ENCODE data around the gene SGCA.
A peak's percentile ranks its signal among the peaks of the same experiment; 100 is the strongest.

Gene SGCA

DNA sequence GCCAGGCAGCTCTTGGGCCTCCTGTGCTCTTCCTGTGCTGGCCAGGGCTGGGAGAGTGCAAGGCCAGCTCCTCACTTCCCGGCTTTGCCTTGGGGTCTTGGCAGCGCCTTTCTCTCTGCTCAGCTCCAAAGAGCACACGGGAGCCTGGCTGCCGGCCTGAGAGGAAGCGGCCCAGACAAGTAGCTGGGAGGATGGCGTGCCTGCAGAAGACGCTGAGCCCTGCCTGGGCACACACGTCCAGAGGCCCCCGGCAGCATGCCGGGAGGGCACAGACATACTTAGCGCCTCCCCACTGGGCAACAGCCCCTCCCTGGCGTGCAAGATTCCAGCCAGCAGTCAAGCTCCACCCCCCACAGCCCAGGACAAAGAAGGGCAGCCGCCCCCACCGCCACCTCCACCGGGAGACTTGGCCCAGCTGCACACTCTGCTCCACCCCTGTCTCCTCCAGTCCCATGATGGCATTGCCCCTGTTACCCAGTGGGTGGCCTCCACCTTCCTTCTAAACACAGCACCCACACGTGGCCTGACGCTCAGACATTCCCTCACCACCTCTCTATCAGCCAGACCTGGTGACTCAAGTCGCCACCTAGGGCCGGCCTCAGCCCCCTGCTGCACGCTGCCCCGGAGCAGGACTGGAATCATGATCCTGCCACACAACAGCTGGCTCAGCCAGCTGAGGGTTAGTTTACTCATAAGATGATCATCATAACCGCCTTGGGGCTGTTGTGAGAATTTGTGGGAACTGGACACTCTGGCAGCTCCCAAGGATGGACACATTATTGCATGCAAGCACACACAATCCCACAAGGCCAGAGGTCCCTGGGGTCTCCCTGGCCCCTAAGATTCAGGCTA, 12.4 kb downstream of the SGCA start:
- Histone ChIP-seq H3K4me1 (ENCODE audit: insufficient read depth, low read length, severe bottlenecking) (peaks cover 7% of the 10 kb centered on the region), H2AFZ (ENCODE audit: low read length) (no peak overlapping the region), H3K4me2 (ENCODE audit: low read length) (no peak overlapping the region; the same call in 1 of the 2 replicates), H3K4me3 (ENCODE audit: low read depth, low read length, poor library complexity, severe bottlenecking) (no peak overlapping the region), H3K9me3 (ENCODE audit: low read length) (no peaks in the 10 kb centered on the region), H3K27ac (ENCODE audit: low read depth, low read length, poor library complexity, severe bottlenecking) (no peak overlapping the region), H3K9me2 (ENCODE audit: low read depth, low read length) (no peaks in the 10 kb centered on the region), H3K36me3 (ENCODE audit: insufficient read depth, low read length) (no peaks in the 10 kb centered on the region), H4K20me1 (ENCODE audit: insufficient read depth, low read length) (no peaks in the 10 kb centered on the region), H3K9ac (ENCODE audit: low read length) (no peak overlapping the region), H3K27me3 (ENCODE audit: insufficient read depth, low read length) (no peaks in the 10 kb centered on the region; the same call in 1 of the 2 replicates), H3F3A (ENCODE audit: insufficient read depth, low read length) (no peaks in the 10 kb centered on the region), H3K79me2 (ENCODE audit: insufficient read depth, low read length) (no peaks in the 10 kb centered on the region)
- TF ChIP-seq EZH2 (IDR thresholded peaks at IDR 0.05; ENCODE audit: borderline replicate concordance, low read length) (no peak), CTCF (IDR thresholded peaks at IDR 0.05; ENCODE audit: low read length) (peak; percentile 88)

GRCh38 chr17:50180111-50180510, 14.3 kb downstream of the SGCA start:
- no peak overlapping the region for H3K4me3 ChIP-seq (ENCODE audit: low read depth, low read length, poor library complexity, severe bottlenecking)
- H3K9me2 ChIP-seq (ENCODE audit: low read depth, low read length), result no peaks in the 10 kb centered on the region
- no peaks in the 10 kb centered on the region for H4K20me1 ChIP-seq (ENCODE audit: insufficient read depth, low read length)
- no peaks in the 10 kb centered on the region; the same call in 1 of the 2 replicates for H3K27me3 ChIP-seq (ENCODE audit: insufficient read depth, low read length)
- H3K4me2 ChIP-seq (ENCODE audit: low read length), result no peak overlapping the region
- no peak overlapping the region for H3K9ac ChIP-seq (ENCODE audit: low read length)
- H2AFZ ChIP-seq (ENCODE audit: low read length), result no peak overlapping the region
- no peaks in the 10 kb centered on the region for H3F3A ChIP-seq (ENCODE audit: insufficient read depth, low read length)
- no peaks in the 10 kb centered on the region for H3K9me3 ChIP-seq (ENCODE audit: low read length)
- H3K79me2 ChIP-seq (ENCODE audit: insufficient read depth, low read length), result no peaks in the 10 kb centered on the region
- H3K4me1 ChIP-seq (ENCODE audit: insufficient read depth, low read length, severe bottlenecking), result peaks cover 16% of the 10 kb centered on the region
- no peaks in the 10 kb centered on the region for H3K36me3 ChIP-seq (ENCODE audit: insufficient read depth, low read length)
- no peak overlapping the region for H3K27ac ChIP-seq (ENCODE audit: low read depth, low read length, poor library complexity, severe bottlenecking)
- TF ChIP-seq CTCF (IDR thresholded peaks at IDR 0.05; ENCODE audit: low read length) (no peak), EZH2 (IDR thresholded peaks at IDR 0.05; ENCODE audit: borderline replicate concordance, low read length) (no peak)

GRCh38 chr17:50180620-50181019, 14.8 kb downstream of the SGCA start:
- no peaks in the 10 kb centered on the region for H3K9me2 ChIP-seq (ENCODE audit: low read depth, low read length)
- H3K36me3 ChIP-seq (ENCODE audit: insufficient read depth, low read length), result no peaks in the 10 kb centered on the region
- H3K27me3 ChIP-seq (ENCODE audit: insufficient read depth, low read length), result 0 out of 2 replicates have a peak, but pooled peaks cover 1% of the 10 kb centered on the region
- no peak overlapping the region for H2AFZ ChIP-seq (ENCODE audit: low read length)
- TF ChIP-seq EZH2 (IDR thresholded peaks at IDR 0.05; ENCODE audit: borderline replicate concordance, low read length), result no peak
- TF ChIP-seq CTCF (IDR thresholded peaks at IDR 0.05; ENCODE audit: low read length), result no peak
- no peak overlapping the region for H3K4me2 ChIP-seq (ENCODE audit: low read length)
- no peak overlapping the region for H3K27ac ChIP-seq (ENCODE audit: low read depth, low read length, poor library complexity, severe bottlenecking)
- no peaks in the 10 kb centered on the region for H3F3A ChIP-seq (ENCODE audit: insufficient read depth, low read length)
- H4K20me1 ChIP-seq (ENCODE audit: insufficient read depth, low read length), result no peaks in the 10 kb centered on the region
- H3K9me3 ChIP-seq (ENCODE audit: low read length), result no peaks in the 10 kb centered on the region
- peaks cover 16% of the 10 kb centered on the region for H3K4me1 ChIP-seq (ENCODE audit: insufficient read depth, low read length, severe bottlenecking)
- no peak overlapping the region for H3K9ac ChIP-seq (ENCODE audit: low read length)
- no peak overlapping the region for H3K4me3 ChIP-seq (ENCODE audit: low read depth, low read length, poor library complexity, severe bottlenecking)
- no peaks in the 10 kb centered on the region for H3K79me2 ChIP-seq (ENCODE audit: insufficient read depth, low read length)
